Measurements from ENCODE around the gene ROBO1.
"Not testable (repeated sequence)": the region's sequence is repeated elsewhere in the genome, so short reads cannot be mapped to it uniquely, and the experiment has no call there.

ROBO1 gene
- 0 to 0.54 (median 0.20) reads per million in 4 donors for total RNA-seq

GRCh38 chr3:79767905-79768267 lies at the start of gene ROBO1:
Gene ROBO1 (minus strand): TSS chr3:79767998.
- DNase-seq = no peak

GRCh38 chr3:79817224-79817623 lies 49.4 kb upstream of the ROBO1 start:
- DNase-seq = no peak

DNA sequence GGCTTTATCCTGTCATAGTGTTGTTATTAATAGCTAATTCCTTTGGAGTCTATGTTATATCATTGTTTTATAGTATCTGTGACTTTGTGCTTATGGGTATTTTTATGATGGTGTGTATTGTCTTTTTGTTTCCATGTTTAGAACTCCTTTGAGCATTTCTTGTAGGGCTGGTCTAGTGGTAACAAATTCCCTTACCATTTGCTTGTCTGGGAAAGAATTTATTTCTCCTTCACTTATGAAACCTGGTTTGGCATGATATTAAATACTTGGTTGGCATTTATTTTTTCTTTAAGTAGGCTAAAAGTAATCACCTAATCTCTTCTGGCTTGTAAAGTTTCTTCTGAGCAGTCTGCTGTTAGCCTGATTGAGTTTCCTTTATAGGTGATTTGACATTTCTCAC lies 47.7 kb upstream of the ROBO1 start:
- DNase-seq = no peak

- no peak for DNase-seq
Measured at GRCh38 chr3:79810581-79810980, 42.8 kb upstream of the ROBO1 start.

GRCh38 chr3:79810092-79810491 lies 42.3 kb upstream of the ROBO1 start:
- no peak for DNase-seq

DNA sequence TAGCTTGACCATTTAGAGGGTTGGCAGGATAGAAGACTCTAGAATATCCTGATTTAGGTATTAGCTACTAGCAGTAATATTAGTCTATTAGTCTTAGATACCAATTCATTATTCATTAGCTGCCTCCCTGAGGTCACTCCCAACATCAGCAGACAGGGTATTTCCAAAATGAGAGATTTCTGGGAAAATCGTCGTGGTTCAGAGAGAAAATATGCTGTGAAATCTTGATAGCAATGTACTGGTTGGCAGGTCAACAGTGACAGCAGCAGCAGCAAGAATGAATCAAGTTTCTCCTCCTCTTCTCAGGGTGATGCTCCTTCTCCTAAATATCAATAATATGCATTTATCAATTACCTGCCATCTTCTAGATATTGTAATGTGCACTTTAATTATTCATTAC lies 41.3 kb upstream of the ROBO1 start:
- no peak for DNase-seq

DNA sequence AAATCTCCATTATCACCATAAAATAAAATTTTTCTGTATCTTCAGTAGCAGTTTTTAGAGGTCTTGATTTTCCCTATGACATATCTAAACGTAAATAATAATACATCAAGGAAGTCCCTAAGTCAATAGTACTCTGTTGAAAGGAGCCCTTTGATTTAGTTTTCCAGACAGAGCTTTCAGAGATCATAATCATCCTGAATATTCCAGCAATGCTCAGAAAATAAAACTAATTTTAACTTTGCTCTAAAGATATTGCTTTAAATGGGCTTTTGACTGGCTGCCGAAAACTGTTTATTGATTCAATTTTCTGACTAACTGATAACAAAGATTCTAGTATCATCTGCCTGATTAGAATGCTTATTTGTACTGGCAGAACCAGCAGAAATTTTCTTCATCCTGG lies 40.7 kb upstream of the ROBO1 start:
- no peak for DNase-seq

DNA sequence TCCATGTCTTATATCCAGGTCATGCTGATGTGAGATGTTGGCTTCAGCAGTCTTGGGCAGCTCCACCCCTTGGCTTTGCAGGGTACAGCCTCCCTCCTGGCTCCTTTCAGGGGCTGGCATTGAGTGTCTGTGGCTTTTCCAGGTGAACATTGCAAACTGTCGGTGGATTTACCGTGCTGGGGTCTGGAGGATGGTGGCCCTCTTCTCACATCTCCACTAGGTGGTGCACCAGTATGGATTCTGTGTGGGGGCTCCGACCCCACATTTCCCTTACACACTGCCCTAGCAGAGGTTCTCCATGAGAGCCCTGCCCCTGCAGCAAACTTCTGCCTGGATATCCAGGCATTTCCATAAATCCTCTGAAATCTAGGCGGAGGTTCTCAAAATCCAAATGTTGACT lies 22.4 kb upstream of the ROBO1 start:
- DNase-seq = not testable (repeated sequence)

DNA sequence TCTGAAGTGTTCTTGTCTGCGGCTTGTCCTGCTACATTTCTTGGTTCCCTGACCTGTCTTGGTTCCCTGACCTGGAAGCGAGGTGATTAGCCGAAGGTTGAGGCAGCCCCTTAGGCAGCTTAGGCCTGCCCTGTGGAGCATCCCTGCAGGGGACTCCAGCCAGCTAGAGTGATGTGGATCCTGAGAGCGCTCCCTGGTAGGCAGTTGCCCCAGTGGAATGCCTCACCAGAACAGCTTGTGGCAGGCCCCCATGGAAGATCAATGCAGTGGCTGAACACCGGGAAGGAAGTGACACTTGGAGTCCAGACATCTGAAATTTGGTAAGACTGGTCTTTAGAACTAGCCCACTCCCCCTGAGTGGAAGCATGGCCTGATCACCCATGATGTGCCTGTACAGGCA lies 5.5 kb upstream of the ROBO1 start:
- DNase-seq = no peak

DNA sequence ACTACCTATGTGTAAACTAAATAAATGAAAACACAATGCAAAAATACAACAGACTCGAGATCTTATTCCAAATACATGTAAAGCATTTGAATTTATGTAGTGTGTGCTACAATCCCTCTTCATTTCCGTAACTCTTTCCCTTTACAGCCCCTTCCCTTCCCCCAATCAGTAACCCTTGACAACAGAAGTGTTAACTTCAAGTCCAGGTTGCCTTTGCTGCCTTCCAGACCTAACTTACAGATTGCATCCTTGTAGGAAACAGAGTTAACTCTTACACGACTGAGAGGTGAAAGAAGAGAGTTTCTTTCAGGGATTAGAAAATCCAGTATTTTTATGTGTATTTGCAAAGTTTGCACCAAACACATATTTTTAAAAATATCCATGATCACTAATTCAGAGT lies 1.4 kb upstream of the ROBO1 start:
- no peak for DNase-seq

GRCh38 chr3:79767194-79767904 lies 449 bp downstream of the ROBO1 start:
- no peak for DNase-seq

DNA sequence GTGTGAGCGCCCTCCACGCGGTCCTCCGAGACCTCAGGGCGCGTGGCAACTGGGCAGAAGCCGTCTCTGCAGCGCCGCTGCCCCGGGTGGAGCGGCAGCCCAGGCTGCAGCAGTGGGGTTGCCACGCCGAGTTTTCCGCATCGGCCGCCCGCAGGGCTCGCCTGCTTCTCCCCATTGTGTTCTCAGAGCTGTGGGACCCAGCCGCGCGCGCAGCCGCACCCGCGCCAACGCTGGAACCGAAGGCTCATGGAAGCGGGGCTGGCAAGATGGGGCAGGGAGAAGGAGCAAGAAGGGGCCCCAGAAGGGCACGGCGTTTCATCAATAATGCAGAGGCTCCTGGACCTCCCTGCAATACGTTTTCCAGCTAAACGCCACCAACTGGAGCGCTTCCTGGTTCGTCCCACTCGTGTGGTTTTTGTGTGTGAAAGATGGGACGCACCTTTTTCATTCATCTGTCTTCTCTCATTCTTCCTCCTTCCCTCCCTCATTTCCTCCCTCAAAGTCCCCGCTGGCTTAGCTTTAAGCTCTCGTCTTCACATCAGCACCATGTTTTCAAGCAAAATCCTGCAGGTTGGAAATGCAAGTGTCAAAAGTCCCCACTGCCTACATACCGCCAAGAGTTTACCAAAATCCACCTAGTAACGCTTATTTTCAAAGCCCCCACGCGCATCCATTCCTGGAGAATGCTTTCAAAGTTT lies 1.2 kb downstream of the ROBO1 start:
- DNase-seq = no peak

DNA sequence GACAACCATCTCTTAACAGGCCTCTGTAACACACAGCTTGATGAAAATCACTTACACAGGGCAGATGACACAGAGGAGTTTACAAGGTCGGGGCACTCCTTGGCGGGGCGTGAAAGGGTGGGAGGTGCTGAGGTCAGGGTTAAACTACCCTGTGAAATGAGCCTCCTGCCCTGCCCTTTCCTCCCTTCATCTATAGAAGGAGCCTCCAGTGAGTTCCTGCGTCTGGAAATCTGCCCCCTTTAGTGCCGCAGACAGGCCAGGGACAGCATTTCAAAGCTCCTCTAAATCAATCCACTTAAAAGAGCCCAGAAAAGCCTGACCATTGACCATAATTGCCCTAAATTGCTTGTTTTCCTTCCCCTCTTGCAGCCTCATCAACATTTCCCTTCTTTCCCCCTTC lies 1.9 kb downstream of the ROBO1 start:
- DNase-seq = no peak

- no peak for DNase-seq
Measured at GRCh38 chr3:79761441-79761840, 6.4 kb downstream of the ROBO1 start.

- no peak for DNase-seq
Measured at GRCh38 chr3:79751703-79752102, 16.1 kb downstream of the ROBO1 start.

GRCh38 chr3:79737530-79737929 lies 30.3 kb downstream of the ROBO1 start:
- DNase-seq = no peak

GRCh38 chr3:79729096-79729495 lies 38.7 kb downstream of the ROBO1 start:
- no peak for DNase-seq

- DNase-seq = no peak
Measured at GRCh38 chr3:79726786-79727185, 41.0 kb downstream of the ROBO1 start.

- DNase-seq = no peak
Measured at GRCh38 chr3:79724206-79724605, 43.6 kb downstream of the ROBO1 start.

DNA sequence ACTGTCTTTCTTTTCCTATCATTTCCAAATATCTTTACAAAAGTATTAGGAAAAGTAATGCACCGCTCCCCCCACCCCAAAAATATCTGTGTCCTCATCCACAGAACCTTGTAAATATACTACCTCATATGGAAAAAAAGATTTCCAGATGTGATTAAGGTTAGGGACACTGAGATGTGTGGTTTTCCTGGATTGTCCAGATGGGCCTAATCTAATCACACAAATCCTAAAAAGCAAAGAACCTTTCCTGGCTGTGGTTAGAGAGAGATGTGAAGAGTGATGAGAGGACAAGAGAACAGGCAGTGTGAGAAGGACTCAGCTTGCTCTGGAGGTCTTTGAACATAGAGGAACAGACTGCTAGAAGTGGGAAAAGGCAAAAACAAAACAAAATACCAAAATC lies 77.7 kb downstream of the ROBO1 start:
- DNase-seq = no peak

DNA sequence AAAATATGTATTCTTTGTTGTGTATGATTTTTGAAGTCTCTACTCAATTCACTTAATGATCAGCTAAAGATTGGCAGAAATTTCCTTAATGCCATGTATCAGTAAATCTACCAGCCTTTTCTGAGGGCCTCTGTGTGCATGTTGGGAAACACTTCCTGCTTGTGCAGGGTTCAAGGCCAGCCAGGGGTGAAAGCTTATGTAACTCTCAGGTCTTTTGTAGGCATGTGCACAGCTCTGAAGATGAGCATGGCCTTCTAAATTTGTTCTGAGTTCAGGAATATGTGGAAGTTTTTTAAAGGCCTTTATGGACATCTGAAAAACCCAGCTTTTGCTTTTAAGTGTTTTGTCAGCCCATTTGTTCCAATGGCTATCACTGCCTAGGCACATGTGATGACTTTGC lies 82.7 kb downstream of the ROBO1 start:
- no peak for DNase-seq

DNA sequence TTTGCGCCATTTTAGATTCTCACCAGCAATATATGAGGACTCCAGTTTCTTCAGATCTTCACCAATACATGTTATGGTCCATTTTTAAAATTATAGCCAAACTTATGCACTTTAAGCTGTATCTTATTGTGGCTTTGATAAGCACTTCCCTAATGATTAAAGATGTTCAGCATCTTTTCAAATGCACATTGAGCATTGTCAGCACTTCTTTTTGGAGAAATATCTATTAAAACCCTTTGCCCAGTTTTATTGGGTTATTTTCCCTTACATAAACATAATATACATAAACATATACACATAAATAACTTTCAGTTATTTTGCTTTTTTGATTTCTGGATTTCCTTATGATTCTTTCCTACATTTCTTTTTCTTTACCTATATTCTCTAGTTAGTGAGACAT lies 83.8 kb downstream of the ROBO1 start:
- DNase-seq = no peak

GRCh38 chr3:79672731-79673130 lies 95.1 kb downstream of the ROBO1 start:
- DNase-seq = no peak

GRCh38 chr3:79672075-79672474 lies 95.7 kb downstream of the ROBO1 start:
- no peak for DNase-seq

DNA sequence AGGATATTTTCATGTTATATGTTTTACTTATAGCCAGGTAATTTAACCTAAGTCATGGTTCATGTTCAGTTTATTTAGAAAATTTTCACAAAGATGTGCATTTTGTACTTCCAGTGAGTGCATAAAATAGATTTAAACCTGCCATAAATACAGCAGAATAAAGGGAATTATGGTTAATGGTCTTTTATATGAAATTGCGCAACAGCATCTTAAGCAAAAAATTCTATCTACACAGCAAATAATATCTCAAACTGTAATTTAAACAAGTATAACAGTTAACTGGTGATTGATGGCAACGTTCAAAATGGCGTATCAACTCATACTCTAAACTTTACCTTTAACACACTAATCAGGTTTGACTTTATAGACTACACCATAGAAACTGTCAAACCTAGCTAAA lies 97.6 kb downstream of the ROBO1 start:
- no peak for DNase-seq

All from T-helper 1 cell (primary cell).